T-cell (primary cell): ENCODE data around the gene EFEMP1. TPM values are rescaled to one million over a fixed set of nuclear protein-coding genes. Genes with fewer than 3 reads are reported as not detected.

Experiments used
- ATAC-seq, 4 experiments: fragments of 200-7000 bp in 3 of 4; fragments of 150-1000 bp in 1 of 4; cut with Tn5 transposase; replicated peaks in 1 of 4; 1 replicate in 3 of 4; 2 replicates in 1 of 4; pipeline ENCODE4 v1.10.0; 2021; ENCODE audit warnings: moderate library complexity in 3 of 4, mild to moderate bottlenecking in 2 of 4, moderate number of reproducible peaks in 1 of 4
- CTCF ChIA-PET, 2 donors: fragments of 300-600 bp; sonication (Branson Sonifier 250); formaldehyde crosslinking; loops; one replicate each; lab custom pipeline; 2022; ENCODE audit warnings: antibody characterized with exemption in 2 of 2; lab: Charles Lee
- POLR2A ChIA-PET, 2 donors: fragments of 300-600 bp; sonication (Branson Sonifier 250); formaldehyde crosslinking; loops; one replicate each; lab custom pipeline; 2022; ENCODE audit warnings: antibody characterized with exemption in 2 of 2; lab: Charles Lee
- DNase-seq, 35 experiments: peaks; one replicate each; pipeline versions ENCODE4 v3.0.0 to v3.0.0-alpha.2; 2013 to 2023
- H3K27ac ChIP-seq: one replicate; pipeline ENCODE4 v1.5.1; 2013; ENCODE audit warnings: low read length
- H3K27me3 ChIP-seq, 2 experiments: replicated peaks in 1 of 2; 1 replicate in 1 of 2; 2 replicates in 1 of 2; pipeline versions ENCODE4 v1.6.1 to v1.7.0; 2013; ENCODE audit warnings: low read length in 1 of 2, mixed read lengths in 1 of 2; ENCODE audit not compliant: control insufficient read depth in 2 of 2, insufficient read depth in 2 of 2; ENCODE audit errors: extremely low read depth in 1 of 2
- H3K36me3 ChIP-seq, 2 donors: 1 replicate in 1 of 2; 2 replicates in 1 of 2; pipeline versions ENCODE4 v1.6.1 to v1.7.0; 2013; ENCODE audit warnings: low read length in 1 of 2; ENCODE audit not compliant: control insufficient read depth in 2 of 2, insufficient read depth in 1 of 2; ENCODE audit errors: extremely low read depth in 1 of 2
- H3K4me1 ChIP-seq, 2 experiments: 1 replicate in 1 of 2; 2 replicates in 1 of 2; pipeline versions ENCODE4 v1.6.1 to v1.7.0; 2013; ENCODE audit warnings: low read length in 2 of 2, mixed read lengths in 1 of 2; ENCODE audit not compliant: insufficient read depth in 2 of 2, control insufficient read depth in 1 of 2; ENCODE audit errors: extremely low read depth in 1 of 2
- H3K4me3 ChIP-seq, 2 donors: 1 replicate in 1 of 2; 2 replicates in 1 of 2; pipeline versions ENCODE4 v1.5.1 to v1.7.0; 2013; ENCODE audit warnings: mild to moderate bottlenecking in 2 of 2, low read length in 1 of 2, moderate library complexity in 1 of 2; ENCODE audit not compliant: control insufficient read depth in 1 of 2; ENCODE audit errors: extremely low read depth in 1 of 2
- H3K9me3 ChIP-seq: 2 replicates; pipeline ENCODE4 v1.7.0; 2013
- H3K27ac Mint-ChIP-seq, 2 donors: one replicate each; pipeline ENCODE4 v1.8.0; 2020 to 2021; ENCODE audit warnings: mild to moderate bottlenecking in 2 of 2, mixed read lengths in 2 of 2
- H3K27me3 Mint-ChIP-seq, 2 donors: one replicate each; pipeline ENCODE4 v1.8.0; 2021 to 2022; ENCODE audit warnings: mixed read lengths in 2 of 2
- H3K36me3 Mint-ChIP-seq: one replicate; pipeline ENCODE4 v1.8.0; 2021; ENCODE audit warnings: mixed read lengths
- H3K4me1 Mint-ChIP-seq, 3 donors: one replicate each; pipeline ENCODE4 v1.8.0; 2020 to 2022; ENCODE audit warnings: mixed read lengths in 3 of 3, mild to moderate bottlenecking in 1 of 3
- H3K4me3 Mint-ChIP-seq, 3 donors: one replicate each; pipeline ENCODE4 v1.8.0; 2020 to 2022; ENCODE audit warnings: mild to moderate bottlenecking in 3 of 3, mixed read lengths in 3 of 3, moderate library complexity in 3 of 3
- H3K9me3 Mint-ChIP-seq, 3 donors: one replicate each; pipeline ENCODE4 v1.8.0; 2020 to 2022; ENCODE audit warnings: mixed read lengths in 3 of 3
- WGBS: methylation state at CpG from one replicate; pipeline ENCODE4 v1.1.5; 2013; ENCODE audit warnings: missing lambda C conversion rate; ENCODE audit not compliant: insufficient coverage; 5-methylcytosine and 5-hydroxymethylcytosine counted together
- total RNA-seq, 35 experiments: library from RNA in 6 of 35; stranded (reverse) in 6 of 35; fragments of 120-200 nt in 1 of 35; gene quantifications; one replicate each; pipeline versions ENCODE4 v1.2.1 to v1.2.4 and lab custom pipeline; 2013 to 2026

EFEMP1 gene
- total RNA-seq (under 1 TPM in 3 of 5 donors, not detected in 2; 0.30 to 0.95 (median 0.73) TPM), total RNA-seq (lab: John Stamatoyannopoulos, UW) (0 to 0.30 (median 0) reads per million in 29 experiments)
- total RNA-seq (2013): 0.17 TPM

GRCh38 chr2:55923091-55923981 lies at the start of gene EFEMP1:
TSS of gene EFEMP1 (minus strand) at chr2:55923782. CDS start at chr2:55922440, 1,342 bp downstream.
- Mint-ChIP-seq H3K36me3 (no peaks in the 10 kb centered on the region), H3K9me3 (peaks cover 0 to 5% (median 4%) of the 10 kb centered on the region in 3 donors), H3K4me1 (peaks cover 0 to 14% (median 7%) of the 10 kb centered on the region in 3 donors), H3K4me3 (peak within 1 kb of the TSS in 2 of 3 donors; percentile 7 to 20), H3K27ac (no peak within 1 kb of the TSS), H3K27me3 (peaks cover 31 to 36% of the 10 kb centered on the region in 2 donors)
- peaks cover 14 to 15% of the 10 kb centered on the region in 2 experiments for H3K27me3 ChIP-seq
- no peak within 1 kb of the TSS for H3K27ac ChIP-seq
- 7% methylated on average over 68 of the region's 70 CpGs for WGBS
- ChIA-PET CTCF (no interaction called here), POLR2A (no interaction called here)
- H3K36me3 ChIP-seq: no peaks in the 10 kb centered on the region
- H3K4me3 ChIP-seq: no peak within 1 kb of the TSS
- H3K9me3 ChIP-seq: no peaks in the 10 kb centered on the region
- ATAC-seq (no peak), DNase-seq (no peak)
- peaks cover 0 to 4% of the 10 kb centered on the region in 2 experiments for H3K4me1 ChIP-seq

GRCh38 chr2:55970500-55970899 lies 46.9 kb upstream of the EFEMP1 start:
- no peak overlapping the region for H3K27ac Mint-ChIP-seq
- H3K36me3 ChIP-seq: no peaks in the 10 kb centered on the region
- peaks cover 2 to 13% of the 10 kb centered on the region in 2 donors for H3K27me3 Mint-ChIP-seq
- WGBS: no CpG with 5 or more reads among the region's 2 CpGs
- no peak overlapping the region for H3K4me3 ChIP-seq
- H3K4me3 Mint-ChIP-seq: no peak overlapping the region
- no peaks in the 10 kb centered on the region for H3K9me3 ChIP-seq
- POLR2A ChIA-PET: no interaction called here
- DNase-seq (no peak), ATAC-seq (no peak)
- CTCF ChIA-PET: no interaction called here
- H3K27me3 ChIP-seq: no peaks in the 10 kb centered on the region
- no peak overlapping the region for H3K27ac ChIP-seq
- peaks cover 0 to 3% (median 0%) of the 10 kb centered on the region in 3 donors for H3K9me3 Mint-ChIP-seq
- no peaks in the 10 kb centered on the region for H3K4me1 ChIP-seq
- no peaks in the 10 kb centered on the region for H3K36me3 Mint-ChIP-seq
- H3K4me1 Mint-ChIP-seq: no peaks in the 10 kb centered on the region

GRCh38 chr2:55968941-55969340 lies 45.4 kb upstream of the EFEMP1 start:
- H3K27ac ChIP-seq: no peak overlapping the region

GRCh38 chr2:55966401-55967118 lies 43.0 kb upstream of the EFEMP1 start:
- no peaks in the 10 kb centered on the region for H3K27me3 ChIP-seq
- H3K9me3 ChIP-seq: no peaks in the 10 kb centered on the region
- H3K36me3 Mint-ChIP-seq: no peaks in the 10 kb centered on the region
- no peak overlapping the region for H3K4me3 ChIP-seq
- no peak overlapping the region for H3K4me3 Mint-ChIP-seq
- ChIA-PET CTCF (no interaction called here), POLR2A (no interaction called here)
- H3K36me3 ChIP-seq: no peaks in the 10 kb centered on the region
- no peak for DNase-seq
- H3K27ac ChIP-seq: no peak overlapping the region
- H3K27ac Mint-ChIP-seq: no peak overlapping the region
- H3K4me1 ChIP-seq: no peaks in the 10 kb centered on the region
- no peak for ATAC-seq
- no peaks in the 10 kb centered on the region for H3K4me1 Mint-ChIP-seq
- peaks cover 0 to 6% (median 0%) of the 10 kb centered on the region in 3 donors for H3K9me3 Mint-ChIP-seq
- H3K27me3 Mint-ChIP-seq: peaks cover 4 to 9% of the 10 kb centered on the region in 2 donors
- 85% methylated on average over 3 of the region's 6 CpGs for WGBS

More at GRCh38 chr2:55968941-55969340, 45.4 kb upstream of the EFEMP1 start:
- Histone ChIP-seq H3K27me3 (no peaks in the 10 kb centered on the region), H3K9me3 (no peaks in the 10 kb centered on the region), H3K4me3 (no peak overlapping the region), H3K4me1 (no peaks in the 10 kb centered on the region), H3K36me3 (no peaks in the 10 kb centered on the region)
- no CpG with 5 or more reads among the region's 1 CpG for WGBS
- Mint-ChIP-seq H3K27ac (no peak overlapping the region), H3K4me1 (no peaks in the 10 kb centered on the region), H3K4me3 (no peak overlapping the region), H3K9me3 (peaks cover 0 to 3% (median 0%) of the 10 kb centered on the region in 3 donors), H3K27me3 (peaks cover 2 to 9% of the 10 kb centered on the region in 2 donors), H3K36me3 (no peaks in the 10 kb centered on the region)
- DNase-seq (no peak), ATAC-seq (no peak)
- ChIA-PET CTCF (no interaction called here), POLR2A (no interaction called here)

GRCh38 chr2:55965966-55966365 lies 42.4 kb upstream of the EFEMP1 start:
- ATAC-seq: no peak
- H3K9me3 ChIP-seq: no peaks in the 10 kb centered on the region
- ChIA-PET POLR2A (no interaction called here), CTCF (no interaction called here)
- no peak overlapping the region for H3K4me3 ChIP-seq
- no peaks in the 10 kb centered on the region for H3K36me3 ChIP-seq
- no peak overlapping the region for H3K27ac Mint-ChIP-seq
- H3K4me1 ChIP-seq: no peaks in the 10 kb centered on the region
- no peak overlapping the region for H3K27ac ChIP-seq
- no peaks in the 10 kb centered on the region for H3K4me1 Mint-ChIP-seq
- H3K27me3 Mint-ChIP-seq: peaks cover 4 to 9% of the 10 kb centered on the region in 2 donors
- H3K27me3 ChIP-seq: no peaks in the 10 kb centered on the region
- WGBS: no CpG with 5 or more reads among the region's 3 CpGs
- no peak overlapping the region for H3K4me3 Mint-ChIP-seq
- no peaks in the 10 kb centered on the region for H3K36me3 Mint-ChIP-seq
- H3K9me3 Mint-ChIP-seq: peaks cover 0 to 6% (median 0%) of the 10 kb centered on the region in 3 donors
- no peak for DNase-seq

GRCh38 chr2:55965276-55965675 lies 41.7 kb upstream of the EFEMP1 start:
- Mint-ChIP-seq H3K9me3 (peaks cover 0 to 6% (median 0%) of the 10 kb centered on the region in 3 donors), H3K27ac (no peak overlapping the region), H3K4me3 (no peak overlapping the region), H3K36me3 (no peaks in the 10 kb centered on the region), H3K4me1 (no peaks in the 10 kb centered on the region), H3K27me3 (peaks cover 4 to 9% of the 10 kb centered on the region in 2 donors)
- Histone ChIP-seq H3K4me3 (no peak overlapping the region), H3K4me1 (no peaks in the 10 kb centered on the region), H3K36me3 (no peaks in the 10 kb centered on the region), H3K27ac (no peak overlapping the region), H3K9me3 (no peaks in the 10 kb centered on the region), H3K27me3 (no peaks in the 10 kb centered on the region)
- CTCF ChIA-PET: no interaction called here
- DNase-seq: no peak
- ATAC-seq: no peak
- WGBS: no CpG with 5 or more reads among the region's 2 CpGs
- POLR2A ChIA-PET: interaction anchor here (0.5 to 0.7 kb wide), 2 partner anchors 17 to 22 kb away, joined by 4 to 5 read pairs; no protein-coding TSS in a partner anchor
